Measurements from ENCODE around the gene KLHL34.
A peak's percentile ranks its signal among the peaks of the same experiment; 100 is the strongest.

KLHL34 gene

GRCh38 chrX:21698272-21698671 lies 40.1 kb upstream of the KLHL34 start:
- H3K4me3 ChIP-seq (replicated peaks; ENCODE audit: insufficient read depth, low read length), result no peak overlapping the region
- no peak overlapping the region for H3K27ac ChIP-seq (replicated peaks)
- TF ChIP-seq SPI1 (IDR thresholded peaks at IDR 0.05; ENCODE audit: borderline replicate concordance, low read depth) (no peak), GABPA (IDR thresholded peaks at IDR 0.05; ENCODE audit: low read depth) (no peak), POLR2AphosphoS5 (IDR thresholded peaks at IDR 0.05; ENCODE audit: low read depth) (no peak)
- TF ChIP-seq, protein P1, sequence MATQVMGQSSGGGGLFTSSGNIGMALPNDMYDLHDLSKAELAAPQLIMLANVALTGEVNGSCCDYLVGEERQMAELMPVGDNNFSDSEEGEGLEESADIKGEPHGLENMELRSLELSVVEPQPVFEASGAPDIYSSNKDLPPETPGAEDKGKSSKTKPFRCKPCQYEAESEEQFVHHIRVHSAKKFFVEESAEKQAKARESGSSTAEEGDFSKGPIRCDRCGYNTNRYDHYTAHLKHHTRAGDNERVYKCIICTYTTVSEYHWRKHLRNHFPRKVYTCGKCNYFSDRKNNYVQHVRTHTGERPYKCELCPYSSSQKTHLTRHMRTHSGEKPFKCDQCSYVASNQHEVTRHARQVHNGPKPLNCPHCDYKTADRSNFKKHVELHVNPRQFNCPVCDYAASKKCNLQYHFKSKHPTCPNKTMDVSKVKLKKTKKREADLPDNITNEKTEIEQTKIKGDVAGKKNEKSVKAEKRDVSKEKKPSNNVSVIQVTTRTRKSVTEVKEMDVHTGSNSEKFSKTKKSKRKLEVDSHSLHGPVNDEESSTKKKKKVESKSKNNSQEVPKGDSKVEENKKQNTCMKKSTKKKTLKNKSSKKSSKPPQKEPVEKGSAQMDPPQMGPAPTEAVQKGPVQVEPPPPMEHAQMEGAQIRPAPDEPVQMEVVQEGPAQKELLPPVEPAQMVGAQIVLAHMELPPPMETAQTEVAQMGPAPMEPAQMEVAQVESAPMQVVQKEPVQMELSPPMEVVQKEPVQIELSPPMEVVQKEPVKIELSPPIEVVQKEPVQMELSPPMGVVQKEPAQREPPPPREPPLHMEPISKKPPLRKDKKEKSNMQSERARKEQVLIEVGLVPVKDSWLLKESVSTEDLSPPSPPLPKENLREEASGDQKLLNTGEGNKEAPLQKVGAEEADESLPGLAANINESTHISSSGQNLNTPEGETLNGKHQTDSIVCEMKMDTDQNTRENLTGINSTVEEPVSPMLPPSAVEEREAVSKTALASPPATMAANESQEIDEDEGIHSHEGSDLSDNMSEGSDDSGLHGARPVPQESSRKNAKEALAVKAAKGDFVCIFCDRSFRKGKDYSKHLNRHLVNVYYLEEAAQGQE (IDR thresholded peaks at IDR 0.05; ENCODE audit: insufficient replicate concordance, low read depth), result no peak
- TF ChIP-seq, protein P2, sequence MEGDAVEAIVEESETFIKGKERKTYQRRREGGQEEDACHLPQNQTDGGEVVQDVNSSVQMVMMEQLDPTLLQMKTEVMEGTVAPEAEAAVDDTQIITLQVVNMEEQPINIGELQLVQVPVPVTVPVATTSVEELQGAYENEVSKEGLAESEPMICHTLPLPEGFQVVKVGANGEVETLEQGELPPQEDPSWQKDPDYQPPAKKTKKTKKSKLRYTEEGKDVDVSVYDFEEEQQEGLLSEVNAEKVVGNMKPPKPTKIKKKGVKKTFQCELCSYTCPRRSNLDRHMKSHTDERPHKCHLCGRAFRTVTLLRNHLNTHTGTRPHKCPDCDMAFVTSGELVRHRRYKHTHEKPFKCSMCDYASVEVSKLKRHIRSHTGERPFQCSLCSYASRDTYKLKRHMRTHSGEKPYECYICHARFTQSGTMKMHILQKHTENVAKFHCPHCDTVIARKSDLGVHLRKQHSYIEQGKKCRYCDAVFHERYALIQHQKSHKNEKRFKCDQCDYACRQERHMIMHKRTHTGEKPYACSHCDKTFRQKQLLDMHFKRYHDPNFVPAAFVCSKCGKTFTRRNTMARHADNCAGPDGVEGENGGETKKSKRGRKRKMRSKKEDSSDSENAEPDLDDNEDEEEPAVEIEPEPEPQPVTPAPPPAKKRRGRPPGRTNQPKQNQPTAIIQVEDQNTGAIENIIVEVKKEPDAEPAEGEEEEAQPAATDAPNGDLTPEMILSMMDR (IDR thresholded peaks at IDR 0.05; ENCODE audit: insufficient read depth, low read length), result no peak
- no peaks in the 10 kb centered on the region for H3K27me3 ChIP-seq (ENCODE audit: insufficient read depth, poor library complexity, severe bottlenecking)
- DNase-seq (ENCODE audit: low read depth in 1 of 2, low spot score in 1 of 2), result no peak

DNA sequence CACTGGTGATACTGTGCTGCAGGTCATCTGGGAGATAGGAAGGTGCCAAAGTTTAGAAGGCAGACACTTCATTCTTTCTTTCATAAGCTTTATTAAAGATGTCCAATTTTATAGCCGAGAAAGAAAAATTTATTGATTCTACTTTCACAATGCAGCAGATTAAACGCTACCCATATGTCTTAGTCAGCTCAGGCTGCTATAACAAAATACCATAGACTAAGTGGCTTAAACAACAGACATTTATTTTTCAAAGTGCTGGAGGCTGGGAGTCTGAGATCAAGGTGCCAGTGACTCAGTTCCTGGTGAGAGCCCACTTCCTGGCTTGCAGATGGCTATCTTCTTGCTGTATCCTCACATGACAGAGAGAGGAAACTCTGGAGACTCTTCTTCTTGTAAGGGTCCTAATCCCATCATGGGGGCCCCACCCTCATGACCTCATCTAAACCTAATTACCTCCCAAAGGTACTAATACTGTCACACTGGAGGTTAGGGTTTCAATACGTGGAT lies 33.4 kb upstream of the KLHL34 start:
- Histone ChIP-seq H3K4me3 (replicated peaks; ENCODE audit: insufficient read depth, low read length) (no peak overlapping the region), H3K27me3 (ENCODE audit: insufficient read depth, poor library complexity, severe bottlenecking) (no peaks in the 10 kb centered on the region), H3K27ac (replicated peaks) (no peak overlapping the region)
- TF ChIP-seq, protein P2 (IDR thresholded peaks at IDR 0.05; ENCODE audit: insufficient read depth, low read length), result no peak
- TF ChIP-seq GABPA (IDR thresholded peaks at IDR 0.05; ENCODE audit: low read depth), result no peak
- TF ChIP-seq POLR2AphosphoS5 (IDR thresholded peaks at IDR 0.05; ENCODE audit: low read depth), result no peak
- TF ChIP-seq, protein P1 (IDR thresholded peaks at IDR 0.05; ENCODE audit: insufficient replicate concordance, low read depth), result no peak
- no peak for TF ChIP-seq SPI1 (IDR thresholded peaks at IDR 0.05; ENCODE audit: borderline replicate concordance, low read depth)
- DNase-seq (ENCODE audit: low read depth in 1 of 2, low spot score in 1 of 2), result no peak

DNA sequence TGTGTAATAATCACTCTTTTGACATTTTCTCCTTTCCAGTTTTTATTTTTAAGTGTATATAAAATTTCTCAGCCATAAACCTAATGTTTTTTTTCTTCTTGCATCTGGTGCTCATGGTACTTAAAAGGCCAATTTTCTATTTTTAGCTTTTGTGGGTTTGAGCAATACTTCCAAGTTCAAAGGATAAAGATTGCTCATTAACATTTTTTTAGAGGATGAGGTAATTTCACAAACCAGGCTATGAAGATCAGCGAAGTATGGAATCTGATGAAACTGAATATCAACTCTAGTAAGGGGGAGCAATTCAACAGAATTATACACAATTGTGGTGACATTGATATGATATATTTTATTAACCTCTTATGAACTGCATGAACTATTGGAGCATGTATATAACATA lies 25.8 kb upstream of the KLHL34 start:
- no peak overlapping the region for H3K4me3 ChIP-seq (replicated peaks; ENCODE audit: insufficient read depth, low read length)
- DNase-seq (ENCODE audit: low read depth in 1 of 2, low spot score in 1 of 2), result peak in 1 of 2 experiments; percentile 1
- TF ChIP-seq POLR2AphosphoS5 (IDR thresholded peaks at IDR 0.05; ENCODE audit: low read depth) (no peak), GABPA (IDR thresholded peaks at IDR 0.05; ENCODE audit: low read depth) (no peak), SPI1 (IDR thresholded peaks at IDR 0.05; ENCODE audit: borderline replicate concordance, low read depth) (no peak)
- no peaks in the 10 kb centered on the region for H3K27me3 ChIP-seq (ENCODE audit: insufficient read depth, poor library complexity, severe bottlenecking)
- no peak overlapping the region for H3K27ac ChIP-seq (replicated peaks)

- no peaks in the 10 kb centered on the region for H3K27me3 ChIP-seq (ENCODE audit: insufficient read depth, poor library complexity, severe bottlenecking)
- DNase-seq (ENCODE audit: low read depth in 1 of 2, low spot score in 1 of 2), result no peak
- TF ChIP-seq, protein P2 (IDR thresholded peaks at IDR 0.05; ENCODE audit: insufficient read depth, low read length), result no peak
- TF ChIP-seq, protein P1 (IDR thresholded peaks at IDR 0.05; ENCODE audit: insufficient replicate concordance, low read depth), result no peak
- TF ChIP-seq GABPA (IDR thresholded peaks at IDR 0.05; ENCODE audit: low read depth) (no peak), SPI1 (IDR thresholded peaks at IDR 0.05; ENCODE audit: borderline replicate concordance, low read depth) (no peak), POLR2AphosphoS5 (IDR thresholded peaks at IDR 0.05; ENCODE audit: low read depth) (no peak)
Observed at GRCh38 chrX:21678048-21678612, 20.0 kb upstream of the KLHL34 start.

More at GRCh38 chrX:21678048-21678612, 20.0 kb upstream of the KLHL34 start:
- Histone ChIP-seq H3K4me3 (replicated peaks; ENCODE audit: insufficient read depth, low read length) (no peak overlapping the region), H3K27ac (replicated peaks) (no peak overlapping the region)

Data from HL-60 (cell line).